ENCODE data around the gene TVP23C. TPM values are rescaled to one million over a fixed set of nuclear protein-coding genes. Genes with fewer than 3 reads are reported as not detected.
"Not testable (repeated sequence)": the region's sequence is repeated elsewhere in the genome, so short reads cannot be mapped to it uniquely, and the experiment has no call there.

The TVP23C gene
- total RNA-seq, 1 experiment from 2014 or later = 15.3 TPM

- intact Hi-C loops (cut with micrococcal nuclease; ENCODE audit: unreplicated experiment); CTCF ChIA-PET: not testable (repeated sequence)
Observed at GRCh38 chr17:15557334-15557832, 5.9 kb downstream of the TVP23C start.

GRCh38 chr17:15552932-15553331 lies 10.4 kb downstream of the TVP23C start:
- H3K36me3 Mint-ChIP-seq (ENCODE audit: insufficient read depth, unreplicated experiment); H3K36me3 ChIP-seq (ENCODE audit: control insufficient read depth, insufficient read depth, low read length); H3K27me3 ChIP-seq (replicated peaks; ENCODE audit: control insufficient read depth, insufficient read depth, low read length); intact Hi-C loops (cut with micrococcal nuclease; ENCODE audit: unreplicated experiment); H3K4me3 Mint-ChIP-seq (ENCODE audit: unreplicated experiment); H3K4me3 ChIP-seq (ENCODE audit: low read depth, low read length); H3K4me1 ChIP-seq; H3K9me3 ChIP-seq; H3K27me3 Mint-ChIP-seq (ENCODE audit: insufficient read depth, unreplicated experiment); DNase-seq; H3K9me3 Mint-ChIP-seq (ENCODE audit: unreplicated experiment); POLR2A ChIA-PET; CTCF ChIA-PET; H3K27ac Mint-ChIP-seq (ENCODE audit: unreplicated experiment); H3K4me1 Mint-ChIP-seq (ENCODE audit: low read depth, unreplicated experiment): not testable (repeated sequence)
- BruUV-seq (replicated peaks) = TSS peak; percentile 2

More at GRCh38 chr17:15557334-15557832, 5.9 kb downstream of the TVP23C start:
- H3K36me3 ChIP-seq (ENCODE audit: control insufficient read depth, insufficient read depth, low read length); H3K27me3 Mint-ChIP-seq (ENCODE audit: insufficient read depth, unreplicated experiment); H3K4me1 ChIP-seq; DNase-seq; H3K27ac Mint-ChIP-seq (ENCODE audit: unreplicated experiment); BruUV-seq (replicated peaks); H3K4me3 ChIP-seq (ENCODE audit: low read depth, low read length); H3K4me3 Mint-ChIP-seq (ENCODE audit: unreplicated experiment); H3K9me3 Mint-ChIP-seq (ENCODE audit: unreplicated experiment); H3K9me3 ChIP-seq; H3K27me3 ChIP-seq (replicated peaks; ENCODE audit: control insufficient read depth, insufficient read depth, low read length); POLR2A ChIA-PET: not testable (repeated sequence)
- H3K36me3 Mint-ChIP-seq (ENCODE audit: insufficient read depth, unreplicated experiment) = peaks cover 12% of the 10 kb centered on the region
- peaks cover 13% of the 10 kb centered on the region for H3K4me1 Mint-ChIP-seq (ENCODE audit: low read depth, unreplicated experiment)

GRCh38 chr17:15549552-15549951 lies 13.7 kb downstream of the TVP23C start:
- H3K9me3 ChIP-seq; CTCF ChIA-PET; H3K27me3 ChIP-seq (replicated peaks; ENCODE audit: control insufficient read depth, insufficient read depth, low read length); H3K27me3 Mint-ChIP-seq (ENCODE audit: insufficient read depth, unreplicated experiment); BruUV-seq (replicated peaks); H3K36me3 Mint-ChIP-seq (ENCODE audit: insufficient read depth, unreplicated experiment); H3K27ac Mint-ChIP-seq (ENCODE audit: unreplicated experiment); H3K36me3 ChIP-seq (ENCODE audit: control insufficient read depth, insufficient read depth, low read length); intact Hi-C loops (cut with micrococcal nuclease; ENCODE audit: unreplicated experiment); H3K4me1 Mint-ChIP-seq (ENCODE audit: low read depth, unreplicated experiment); H3K9me3 Mint-ChIP-seq (ENCODE audit: unreplicated experiment); POLR2A ChIA-PET; H3K4me3 ChIP-seq (ENCODE audit: low read depth, low read length); H3K4me1 ChIP-seq; H3K4me3 Mint-ChIP-seq (ENCODE audit: unreplicated experiment); DNase-seq: not testable (repeated sequence)

- H3K36me3 ChIP-seq (ENCODE audit: control insufficient read depth, insufficient read depth, low read length); H3K27ac Mint-ChIP-seq (ENCODE audit: unreplicated experiment); H3K4me1 ChIP-seq; CTCF ChIA-PET; H3K36me3 Mint-ChIP-seq (ENCODE audit: insufficient read depth, unreplicated experiment); DNase-seq; H3K4me1 Mint-ChIP-seq (ENCODE audit: low read depth, unreplicated experiment); H3K27me3 ChIP-seq (replicated peaks; ENCODE audit: control insufficient read depth, insufficient read depth, low read length); H3K27me3 Mint-ChIP-seq (ENCODE audit: insufficient read depth, unreplicated experiment); POLR2A ChIA-PET; H3K9me3 Mint-ChIP-seq (ENCODE audit: unreplicated experiment); H3K4me3 Mint-ChIP-seq (ENCODE audit: unreplicated experiment); H3K4me3 ChIP-seq (ENCODE audit: low read depth, low read length); H3K9me3 ChIP-seq; BruUV-seq (replicated peaks); intact Hi-C loops (cut with micrococcal nuclease; ENCODE audit: unreplicated experiment): not testable (repeated sequence)
Observed at GRCh38 chr17:15546604-15547003, 16.7 kb downstream of the TVP23C start.

GRCh38 chr17:15540371-15541219 lies 22.7 kb downstream of the TVP23C start:
- H3K36me3 ChIP-seq (ENCODE audit: control insufficient read depth, insufficient read depth, low read length); H3K27ac Mint-ChIP-seq (ENCODE audit: unreplicated experiment); H3K9me3 Mint-ChIP-seq (ENCODE audit: unreplicated experiment); H3K4me3 Mint-ChIP-seq (ENCODE audit: unreplicated experiment); H3K27me3 ChIP-seq (replicated peaks; ENCODE audit: control insufficient read depth, insufficient read depth, low read length); CTCF ChIA-PET; H3K4me1 ChIP-seq; intact Hi-C loops (cut with micrococcal nuclease; ENCODE audit: unreplicated experiment); H3K4me1 Mint-ChIP-seq (ENCODE audit: low read depth, unreplicated experiment); H3K4me3 ChIP-seq (ENCODE audit: low read depth, low read length); DNase-seq; BruUV-seq (replicated peaks); H3K9me3 ChIP-seq; POLR2A ChIA-PET; H3K27me3 Mint-ChIP-seq (ENCODE audit: insufficient read depth, unreplicated experiment): not testable (repeated sequence)
- peaks cover 12% of the 10 kb centered on the region for H3K36me3 Mint-ChIP-seq (ENCODE audit: insufficient read depth, unreplicated experiment)

GRCh38 chr17:15533122-15533521 lies 30.2 kb downstream of the TVP23C start:
- H3K9me3 Mint-ChIP-seq (ENCODE audit: unreplicated experiment); H3K4me3 ChIP-seq (ENCODE audit: low read depth, low read length); H3K4me3 Mint-ChIP-seq (ENCODE audit: unreplicated experiment); H3K27me3 ChIP-seq (replicated peaks; ENCODE audit: control insufficient read depth, insufficient read depth, low read length); BruUV-seq (replicated peaks); POLR2A ChIA-PET; H3K4me1 ChIP-seq; DNase-seq; H3K4me1 Mint-ChIP-seq (ENCODE audit: low read depth, unreplicated experiment); intact Hi-C loops (cut with micrococcal nuclease; ENCODE audit: unreplicated experiment); CTCF ChIA-PET; H3K27me3 Mint-ChIP-seq (ENCODE audit: insufficient read depth, unreplicated experiment); H3K9me3 ChIP-seq; H3K27ac Mint-ChIP-seq (ENCODE audit: unreplicated experiment); H3K36me3 ChIP-seq (ENCODE audit: control insufficient read depth, insufficient read depth, low read length); H3K36me3 Mint-ChIP-seq (ENCODE audit: insufficient read depth, unreplicated experiment): not testable (repeated sequence)

Data from Caco-2 (cell line).